Upper lobe of left lung (tissue), 6 donors: ENCODE results near the gene C2orf76. TPM values are rescaled to one million over a fixed set of nuclear protein-coding genes. Genes with fewer than 3 reads are reported as not detected.
"Not testable (repeated sequence)": the region's sequence is repeated elsewhere in the genome, so short reads cannot be mapped to it uniquely, and the experiment has no call there.

Source experiments
- ATAC-seq, 2 donors: fragments of 200-7000 bp; cut with Tn5 transposase; one replicate each; pipeline ENCODE4 v1.9.1; 2022; ENCODE audit warnings: mild to moderate bottlenecking in 2 of 2, moderate library complexity in 2 of 2; ENCODE audit not compliant: low FRiP score in 2 of 2
- DNase-seq, 2 donors: peaks; one replicate each; pipeline ENCODE4 v3.0.0-alpha.2; 2019 to 2020
- H3K27ac ChIP-seq, 4 donors: fragments of 200-600 bp; sonication (generic); one replicate each; pipeline ENCODE4 v1.5.1; 2016 to 2019
- H3K27me3 ChIP-seq, 4 donors: fragments of 200-600 bp; sonication (generic); one replicate each; pipeline ENCODE4 v1.5.1; 2017 to 2019
- H3K36me3 ChIP-seq, 4 donors: fragments of 200-600 bp; sonication (generic); one replicate each; pipeline ENCODE4 v1.5.1; 2016 to 2019
- H3K4me1 ChIP-seq, 4 donors: fragments of 200-600 bp; sonication (generic); one replicate each; pipeline ENCODE4 v1.5.1; 2018 to 2019
- H3K4me3 ChIP-seq, 4 donors: fragments of 200-600 bp; sonication (generic); one replicate each; pipeline ENCODE4 v1.5.1; 2017 to 2019; ENCODE audit warnings: mild to moderate bottlenecking in 2 of 4, moderate library complexity in 1 of 4
- H3K9me3 ChIP-seq, 4 donors: fragments of 200-600 bp; sonication (generic); one replicate each; pipeline ENCODE4 v1.5.1; 2018 to 2019
- EP300 ChIP-seq, 4 donors: sonication (generic); formaldehyde crosslinking; IDR thresholded peaks; one replicate each; pipeline ENCODE4 v1.5.1; 2017; ENCODE audit warnings: antibody characterized with exemption in 4 of 4, control low read depth in 2 of 4
- POLR2A ChIP-seq, 4 donors: fragments of 450-650 bp; IDR thresholded peaks; one replicate each; pipeline ENCODE4 v1.5.1; 2016 to 2017; ENCODE audit warnings: antibody characterized with exemption in 4 of 4, mild to moderate bottlenecking in 2 of 4
- POLR2AphosphoS5 ChIP-seq, 2 donors: sonication (generic); formaldehyde crosslinking; IDR thresholded peaks; one replicate each; pipeline ENCODE4 v1.5.1; 2017; ENCODE audit warnings: antibody characterized with exemption in 2 of 2
- WGBS, 2 donors: methylation state at CpG; one replicate each; pipeline ENCODE4 v1.1.5; 2017 to 2018; 5-methylcytosine and 5-hydroxymethylcytosine counted together
- total RNA-seq, 6 donors: library from RNA; depleted of rRNA in 4 of 6; stranded (reverse); fragments of >200 nt in 4 of 6; gene quantifications; one replicate each; pipeline versions ENCODE4 v1.1.0 to v1.2.1, GENCODE V29; 2016 to 2021
- TF ChIP-seq, protein P1 (sequence below), 6 experiments: fragments of 450-650 bp in 4 of 6; fragments of 200-600 bp in 2 of 6; sonication (generic) in 2 of 6; IDR thresholded peaks; one replicate each; pipeline ENCODE4 v1.5.1; 2016 to 2019; ENCODE audit warnings: antibody characterized with exemption in 6 of 6
- donor health status: DM: no; HTN: no; CAD: no; lungs with moderate emphysema.
- donor health status: DM: no; HTN: yes; CAD: no; lungs with severe emphysema.

C2orf76 gene
- total RNA-seq, 6 donors from 2014 or later: 3.3 to 14.7 (median 6.2) TPM; not detected in 1

DNA sequence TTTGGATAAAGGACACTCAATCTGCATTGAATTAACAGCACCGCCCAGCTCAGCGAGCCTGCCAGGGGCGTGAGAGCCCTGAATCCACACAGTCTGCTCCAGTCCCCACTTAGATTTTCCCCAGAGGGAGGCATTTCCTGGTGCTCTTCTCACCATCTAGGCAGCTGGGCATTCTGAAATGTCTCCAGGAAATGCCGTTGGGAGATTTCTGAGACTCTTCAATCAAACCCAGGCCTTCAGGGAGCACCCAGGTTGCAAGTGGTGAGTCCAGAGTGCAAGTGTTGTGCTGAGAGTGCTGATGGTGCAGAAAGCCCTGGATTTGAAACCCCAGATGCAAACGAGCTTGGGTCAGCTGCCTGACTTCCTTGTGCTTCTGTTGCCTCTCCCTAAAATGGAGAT lies 41.6 kb upstream of the C2orf76 start:
- Histone ChIP-seq H3K27me3 (no peaks in the 10 kb centered on the region), H3K36me3 (no peaks in the 10 kb centered on the region), H3K4me3 (no peak overlapping the region), H3K9me3 (no peaks in the 10 kb centered on the region), H3K27ac (peak overlapping the region in 2 of 4 donors; percentile 7 to 57), H3K4me1 (peaks cover 3 to 6% (median 4%) of the 10 kb centered on the region in 4 donors)
- no peak for TF ChIP-seq POLR2A (IDR thresholded peaks at IDR 0.05)
- TF ChIP-seq, protein P1, sequence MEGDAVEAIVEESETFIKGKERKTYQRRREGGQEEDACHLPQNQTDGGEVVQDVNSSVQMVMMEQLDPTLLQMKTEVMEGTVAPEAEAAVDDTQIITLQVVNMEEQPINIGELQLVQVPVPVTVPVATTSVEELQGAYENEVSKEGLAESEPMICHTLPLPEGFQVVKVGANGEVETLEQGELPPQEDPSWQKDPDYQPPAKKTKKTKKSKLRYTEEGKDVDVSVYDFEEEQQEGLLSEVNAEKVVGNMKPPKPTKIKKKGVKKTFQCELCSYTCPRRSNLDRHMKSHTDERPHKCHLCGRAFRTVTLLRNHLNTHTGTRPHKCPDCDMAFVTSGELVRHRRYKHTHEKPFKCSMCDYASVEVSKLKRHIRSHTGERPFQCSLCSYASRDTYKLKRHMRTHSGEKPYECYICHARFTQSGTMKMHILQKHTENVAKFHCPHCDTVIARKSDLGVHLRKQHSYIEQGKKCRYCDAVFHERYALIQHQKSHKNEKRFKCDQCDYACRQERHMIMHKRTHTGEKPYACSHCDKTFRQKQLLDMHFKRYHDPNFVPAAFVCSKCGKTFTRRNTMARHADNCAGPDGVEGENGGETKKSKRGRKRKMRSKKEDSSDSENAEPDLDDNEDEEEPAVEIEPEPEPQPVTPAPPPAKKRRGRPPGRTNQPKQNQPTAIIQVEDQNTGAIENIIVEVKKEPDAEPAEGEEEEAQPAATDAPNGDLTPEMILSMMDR (IDR thresholded peaks at IDR 0.05): no peak
- no peak for TF ChIP-seq POLR2AphosphoS5 (IDR thresholded peaks at IDR 0.05)
- TF ChIP-seq EP300 (IDR thresholded peaks at IDR 0.05): no peak
- WGBS, 2 donors: 38 to 47% methylated on average over 5 of the region's 5 CpGs
- peak; percentile 59 to 80 for ATAC-seq
- DNase-seq: peak; percentile 40 to 64

DNA sequence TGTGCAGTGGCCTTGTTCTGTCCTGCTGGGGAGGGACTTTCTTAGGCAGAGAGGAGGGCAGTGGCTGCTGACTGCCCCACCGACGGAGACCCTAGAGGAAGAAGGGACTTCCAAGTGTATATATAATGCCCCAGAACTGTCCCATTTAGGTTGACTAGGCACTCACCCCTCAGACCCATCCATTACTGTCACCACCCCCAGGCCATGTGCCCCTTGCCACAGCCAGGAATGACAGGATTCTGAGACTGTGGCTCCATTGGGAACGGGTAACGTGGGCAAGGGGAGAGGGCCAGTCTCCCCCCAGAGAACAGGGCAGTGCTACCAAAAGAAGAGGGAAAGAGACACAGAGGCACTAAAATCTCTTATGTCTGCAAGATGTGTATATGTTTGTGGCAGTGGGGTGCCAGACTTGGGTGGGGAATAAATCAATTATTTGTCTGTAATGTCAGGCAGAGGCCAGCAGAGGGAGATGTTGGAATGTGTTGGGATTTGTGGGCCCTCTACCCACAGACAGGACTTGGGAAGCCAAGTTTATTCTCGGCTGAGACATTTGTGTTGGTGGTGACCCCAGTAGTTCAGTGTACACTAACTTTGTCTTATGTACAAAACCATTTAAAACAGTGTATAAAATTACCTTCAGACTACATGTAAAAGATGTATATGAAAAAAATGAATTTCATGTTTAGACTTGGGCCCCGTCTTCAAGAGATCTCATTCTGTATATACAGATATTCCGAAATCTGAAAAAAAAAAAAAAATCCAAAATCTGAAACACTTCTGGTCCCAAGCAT lies 41.0 kb upstream of the C2orf76 start:
- DNase-seq: peak in 1 of 2 donors; percentile 55
- ATAC-seq: peak; percentile 80 to 91
- Histone ChIP-seq H3K4me3 (no peak overlapping the region), H3K9me3 (no peaks in the 10 kb centered on the region), H3K27ac (peak overlapping the region in 2 of 4 donors; percentile 7 to 57), H3K36me3 (no peaks in the 10 kb centered on the region), H3K27me3 (no peaks in the 10 kb centered on the region), H3K4me1 (peaks cover 5 to 12% (median 8%) of the 10 kb centered on the region in 4 donors)
- 65 to 67% methylated on average over 7 of the region's 7 CpGs for WGBS, 2 donors
- no peak for TF ChIP-seq POLR2A (IDR thresholded peaks at IDR 0.05)
- TF ChIP-seq, protein P1 (IDR thresholded peaks at IDR 0.05): peak; percentile 48 to 91 (median 79)
- no peak for TF ChIP-seq POLR2AphosphoS5 (IDR thresholded peaks at IDR 0.05)
- TF ChIP-seq EP300 (IDR thresholded peaks at IDR 0.05): no peak

DNA sequence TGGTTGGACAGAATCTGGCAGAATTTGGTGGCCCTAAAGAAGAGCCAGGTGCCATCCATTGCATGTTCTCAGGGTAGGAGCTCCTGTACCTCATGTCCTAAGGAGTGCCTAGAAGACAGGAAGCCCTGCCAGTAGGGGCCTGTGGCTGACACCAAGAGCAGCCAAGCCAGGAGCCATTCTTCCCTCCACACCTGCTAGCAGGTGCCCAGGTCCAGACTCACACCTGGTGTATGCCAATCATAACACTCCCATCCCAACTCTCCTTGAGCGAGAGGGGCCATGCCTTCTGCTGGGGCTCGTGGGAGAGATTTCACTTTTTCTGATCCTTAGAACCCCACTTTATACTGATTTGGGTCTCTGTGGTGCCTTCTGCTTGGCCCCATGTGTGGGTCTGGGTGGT lies 38.5 kb upstream of the C2orf76 start:
- WGBS, 2 donors: 88 to 100% methylated on average over 2 of the region's 2 CpGs
- Histone ChIP-seq H3K27me3 (no peaks in the 10 kb centered on the region), H3K4me3 (no peak overlapping the region), H3K9me3 (no peaks in the 10 kb centered on the region), H3K36me3 (no peaks in the 10 kb centered on the region), H3K4me1 (peaks cover 5 to 16% (median 9%) of the 10 kb centered on the region in 4 donors), H3K27ac (no peak overlapping the region)
- no peak for DNase-seq
- ATAC-seq: no peak
- TF ChIP-seq, protein P1 (IDR thresholded peaks at IDR 0.05): no peak
- TF ChIP-seq POLR2A (IDR thresholded peaks at IDR 0.05) (no peak), POLR2AphosphoS5 (IDR thresholded peaks at IDR 0.05) (no peak), EP300 (IDR thresholded peaks at IDR 0.05) (no peak)

DNA sequence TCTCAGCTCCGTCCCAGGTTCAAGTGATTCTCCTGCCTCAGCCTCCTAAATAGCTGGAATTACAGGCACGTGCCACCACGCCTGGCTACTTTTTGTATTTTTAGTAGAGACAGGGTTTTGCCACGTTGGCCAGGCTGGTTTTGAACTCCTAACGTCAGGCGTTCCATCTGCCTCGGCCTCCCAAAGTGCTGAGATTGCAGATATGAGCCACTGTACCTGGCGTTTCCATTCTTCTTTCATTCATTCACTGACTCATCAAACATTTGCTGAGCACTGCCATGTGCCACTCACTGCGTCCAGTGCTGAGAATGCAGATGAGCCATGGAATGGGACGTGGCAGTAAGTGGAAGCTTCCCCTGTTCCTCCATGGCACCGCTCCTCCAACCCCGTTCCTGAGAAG lies 37.0 kb upstream of the C2orf76 start:
- H3K9me3 ChIP-seq, ATAC-seq, H3K27me3 ChIP-seq, H3K27ac ChIP-seq, H3K36me3 ChIP-seq, H3K4me3 ChIP-seq, DNase-seq: not testable (repeated sequence)
- WGBS, 2 donors: 86 to 92% methylated on average over 12 of the region's 12 CpGs
- H3K4me1 ChIP-seq: peaks cover 5 to 16% (median 9%) of the 10 kb centered on the region in 4 donors

DNA sequence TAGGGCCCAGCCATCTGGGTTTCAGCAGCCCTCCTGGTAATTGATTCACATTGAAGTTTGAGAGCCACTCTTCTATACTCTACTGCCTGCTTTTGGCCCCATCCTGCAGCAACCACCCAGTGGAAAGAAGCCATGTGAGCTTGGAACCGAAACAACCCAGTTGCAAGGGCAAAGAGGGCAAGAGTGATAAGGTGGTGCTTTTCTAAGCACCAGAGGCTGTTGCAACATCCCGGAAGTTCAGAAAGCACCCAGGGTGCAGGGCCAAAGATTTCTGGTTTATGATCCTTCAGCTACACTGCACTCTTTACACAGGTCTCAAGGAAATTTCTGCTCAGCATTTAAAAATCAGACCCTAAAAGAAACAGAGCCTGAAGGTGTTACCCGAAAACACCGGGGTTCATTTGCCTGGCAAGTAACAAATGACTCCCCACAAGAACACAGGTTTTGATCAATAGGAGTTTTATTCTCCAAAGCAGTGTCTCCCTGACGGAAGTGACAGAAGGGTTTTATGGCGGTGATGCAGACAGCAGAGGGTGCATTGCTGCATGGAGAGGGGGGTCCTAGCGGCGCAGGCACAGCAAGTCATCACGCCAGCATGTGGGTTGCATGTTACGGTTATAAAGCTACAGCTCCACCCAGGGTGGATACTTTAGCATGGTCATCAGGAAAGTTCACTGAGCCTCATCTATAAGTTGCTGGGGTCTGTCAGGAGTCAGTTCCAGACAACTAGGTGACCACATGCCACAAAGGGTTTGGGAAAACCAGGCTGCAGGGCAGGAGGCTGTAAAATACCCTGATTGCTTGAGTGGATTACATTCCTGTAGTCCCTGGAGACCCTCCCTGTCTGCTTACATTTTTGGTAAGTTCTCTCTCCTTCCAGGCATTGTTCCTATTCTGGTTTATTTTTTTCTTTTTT lies 36.3 kb upstream of the C2orf76 start:
- H3K27ac ChIP-seq: peak overlapping the region in 2 of 4 donors; percentile 50 to 64
- no peaks in the 10 kb centered on the region for H3K36me3 ChIP-seq
- 64 to 67% methylated on average over 9 to 10 of the region's 10 CpGs for WGBS, 2 donors
- DNase-seq (peak in 1 of 2 donors; percentile 81), ATAC-seq (peak; percentile 49 to 64)
- TF ChIP-seq, protein P1 (IDR thresholded peaks at IDR 0.05): no peak
- TF ChIP-seq EP300 (IDR thresholded peaks at IDR 0.05) (peak in 1 of 4 donors; percentile 41), POLR2AphosphoS5 (IDR thresholded peaks at IDR 0.05) (no peak), POLR2A (IDR thresholded peaks at IDR 0.05) (no peak)
- peaks cover under 1 to 12% (median 7%) of the 10 kb centered on the region in 4 donors for H3K4me1 ChIP-seq
- no peaks in the 10 kb centered on the region for H3K9me3 ChIP-seq
- no peaks in the 10 kb centered on the region for H3K27me3 ChIP-seq
- no peak overlapping the region for H3K4me3 ChIP-seq
